GM21529 (cell line): Measurements from ENCODE around the gene GOLGA6D.
"Not testable (repeated sequence)": the region's sequence is repeated elsewhere in the genome, so short reads cannot be mapped to it uniquely, and the experiment has no call there.

Source experiments
- ATAC-seq: cut with Tn5 transposase; IDR thresholded peaks from one replicate; pipeline ENCODE4 v1.9.1; 2021; ENCODE audit not compliant: unreplicated experiment

The GOLGA6D gene

GRCh38 chr15:75284152-75284551 is 1.5 kb downstream of the GOLGA6D start:
- ATAC-seq = not testable (repeated sequence)

- ATAC-seq = not testable (repeated sequence)
Observed at GRCh38 chr15:75293660-75294059, 11.0 kb downstream of the GOLGA6D start.

DNA sequence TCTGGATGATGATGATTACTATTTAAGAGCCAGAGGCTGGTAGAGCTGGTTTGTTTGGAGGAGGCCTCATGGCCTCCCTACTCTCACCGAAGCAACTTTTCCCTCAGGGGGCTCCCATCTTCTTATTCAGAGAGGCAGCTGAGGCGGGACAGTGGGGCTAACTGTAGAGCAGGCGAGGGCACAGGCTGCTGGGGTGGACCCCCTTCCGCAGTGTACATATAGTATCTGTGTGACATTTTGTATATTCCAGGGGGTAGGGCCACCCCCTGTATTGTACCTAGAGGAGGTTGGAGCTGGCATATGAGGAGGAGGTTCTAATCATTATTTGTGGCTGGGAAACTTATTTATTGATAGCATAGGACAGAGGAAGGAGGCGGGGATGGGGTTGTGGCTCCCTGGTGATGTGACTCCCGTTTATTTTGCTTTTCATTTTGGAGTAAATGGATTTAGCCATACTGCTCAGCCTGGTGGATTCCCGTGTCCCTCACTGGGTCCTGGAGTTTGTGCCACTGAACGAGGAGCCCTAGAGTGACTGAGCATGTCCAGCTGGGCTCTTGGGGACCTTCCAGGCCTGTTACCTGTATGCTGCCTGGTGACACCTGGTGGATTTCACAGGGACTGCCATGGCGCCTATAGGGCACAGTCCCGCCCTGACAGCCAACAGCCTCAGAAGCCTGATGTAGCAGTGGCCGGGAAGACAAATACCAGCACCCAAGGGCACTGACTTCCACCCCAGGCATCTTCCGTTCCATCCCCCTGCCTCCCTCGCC is 16.1 kb downstream of the GOLGA6D start:
- ATAC-seq = peak; percentile 52

DNA sequence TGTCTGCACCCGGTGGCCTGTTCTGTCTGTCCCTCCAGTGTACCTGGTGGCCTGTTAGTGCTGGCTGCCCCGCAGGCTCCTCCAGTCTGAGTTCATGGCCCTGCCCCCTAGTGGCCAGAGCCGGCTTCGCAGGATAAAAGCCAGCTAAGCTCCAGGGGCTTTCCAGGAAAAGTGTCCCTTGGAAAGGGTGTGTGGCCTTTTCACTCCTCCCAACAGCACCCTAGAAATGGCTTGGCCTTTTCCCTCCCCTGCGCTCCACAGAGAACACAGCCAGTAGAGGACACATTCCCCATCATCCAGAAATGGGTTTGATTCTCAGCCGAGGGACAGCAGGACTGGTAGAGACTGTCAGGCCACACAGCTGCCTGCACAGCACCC is 16.7 kb downstream of the GOLGA6D start:
- ATAC-seq = peak; percentile 59

DNA sequence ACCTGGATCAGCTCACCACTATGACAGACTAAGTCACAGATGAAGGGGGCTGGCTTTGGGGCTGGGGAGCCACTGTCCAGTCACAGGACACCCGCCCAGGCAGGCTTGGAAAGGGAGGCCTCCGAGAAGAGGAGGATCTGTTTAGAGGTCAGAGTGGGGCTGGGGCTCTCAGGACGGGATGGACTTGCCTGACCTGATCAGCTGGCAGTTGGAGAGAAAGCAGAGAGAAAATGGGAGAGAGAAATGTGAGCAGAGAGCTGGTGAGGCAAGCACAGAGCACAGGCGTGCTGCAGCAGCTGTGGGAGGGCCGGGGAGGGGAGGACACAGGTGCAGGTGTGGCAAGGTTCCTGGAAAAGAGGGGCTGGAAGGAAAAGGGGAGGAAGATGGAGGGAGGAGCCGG is 17.4 kb downstream of the GOLGA6D start:
- ATAC-seq = not testable (repeated sequence)

- ATAC-seq = no peak
Observed at GRCh38 chr15:75302318-75302717, 19.7 kb downstream of the GOLGA6D start.

DNA sequence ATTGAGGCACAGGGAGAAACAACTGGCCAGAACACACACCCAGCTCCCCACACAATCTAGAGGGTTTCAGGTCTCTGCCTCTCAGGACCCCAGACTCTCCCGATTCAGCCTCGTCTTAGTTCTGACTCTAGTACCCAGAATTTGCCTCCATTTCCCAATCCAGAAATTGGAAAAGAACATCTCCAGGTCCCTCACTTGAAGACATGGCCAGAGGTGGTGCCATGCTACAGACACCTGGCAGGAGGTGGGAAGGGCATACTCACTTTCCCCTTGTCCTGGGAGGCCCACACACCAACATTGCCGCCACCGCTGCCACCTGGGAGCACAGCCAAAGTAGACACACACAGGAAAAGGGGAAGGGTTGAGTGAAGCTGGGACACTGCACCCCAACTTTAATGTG is 20.1 kb downstream of the GOLGA6D start:
- not testable (repeated sequence) for ATAC-seq

DNA sequence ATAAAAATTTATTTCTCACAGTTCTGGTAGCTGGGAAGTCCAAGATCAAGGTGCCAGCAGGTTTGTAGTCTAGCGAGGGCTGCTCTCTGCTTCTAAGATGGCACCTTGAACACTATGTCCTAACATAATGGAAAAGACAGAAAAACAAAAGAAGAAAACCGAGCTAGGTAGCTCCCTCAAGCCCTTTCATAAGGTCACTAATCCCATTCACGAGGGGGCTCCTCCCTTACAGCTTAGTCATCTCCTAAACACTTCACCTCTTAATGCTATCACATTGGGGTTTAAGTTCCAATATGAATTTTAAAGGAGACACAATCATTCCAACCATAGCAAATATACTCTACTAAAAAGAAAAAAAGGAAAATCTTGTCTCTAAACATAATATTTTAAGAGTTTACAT is 23.6 kb downstream of the GOLGA6D start:
- ATAC-seq = no peak

- ATAC-seq = no peak
Observed at GRCh38 chr15:75307778-75308390, 25.2 kb downstream of the GOLGA6D start.

DNA sequence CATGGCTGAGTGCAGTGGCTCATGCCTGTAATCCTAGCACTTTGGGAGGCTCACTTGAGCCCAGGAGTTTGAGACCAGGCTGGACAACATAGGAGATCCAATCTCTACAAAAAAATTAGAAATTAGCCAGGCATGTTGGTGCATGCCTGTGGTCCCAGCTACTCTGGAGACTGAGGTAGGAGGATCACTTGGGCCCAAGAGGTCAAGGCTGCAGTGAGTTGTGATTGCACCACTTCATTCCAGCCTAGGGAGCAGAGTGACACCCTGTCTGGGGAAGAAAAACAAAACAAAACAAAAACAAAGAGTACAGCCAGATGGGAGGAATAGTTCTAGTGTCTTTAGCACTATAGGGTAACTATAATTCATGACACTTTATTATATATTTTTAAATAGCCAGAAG is 27.1 kb downstream of the GOLGA6D start:
- ATAC-seq = no peak

GRCh38 chr15:75312548-75312947 is 29.9 kb downstream of the GOLGA6D start:
- ATAC-seq = not testable (repeated sequence)

DNA sequence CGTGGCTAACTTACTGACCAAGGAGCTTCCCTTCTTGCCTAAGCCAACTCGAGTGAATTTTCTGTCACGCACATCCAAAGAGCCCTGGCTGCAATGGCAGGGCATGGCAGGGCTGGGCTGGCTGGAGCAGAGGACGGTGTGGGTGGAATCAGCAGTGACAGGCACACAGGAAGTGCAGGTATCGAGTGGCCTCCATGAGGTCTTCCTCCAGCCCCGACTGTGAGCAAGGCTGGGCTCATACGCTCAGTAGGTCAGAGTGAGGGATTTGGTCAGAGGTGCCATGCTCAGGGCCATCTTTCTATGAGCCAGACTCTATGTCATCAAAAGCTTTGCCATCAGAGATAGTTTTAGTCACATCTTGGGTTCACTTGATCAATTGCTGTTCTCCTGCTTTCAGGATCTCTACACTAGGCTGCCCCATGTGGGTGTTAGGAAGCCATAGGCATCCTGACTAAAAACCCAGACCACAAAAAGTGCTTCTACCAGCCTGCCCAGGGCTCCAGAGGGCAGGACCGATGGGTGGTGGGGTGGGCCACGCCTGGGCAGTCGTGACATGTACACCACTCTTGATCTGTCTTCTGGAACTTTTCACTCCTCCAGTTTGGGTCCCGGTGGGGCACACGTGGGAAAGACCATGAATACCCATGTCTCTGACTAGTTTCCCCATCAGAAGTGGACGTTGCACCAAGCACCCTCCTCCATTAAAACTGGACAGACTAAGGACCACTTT is 30.6 kb downstream of the GOLGA6D start:
- ATAC-seq = no peak

- ATAC-seq = no peak
Observed at GRCh38 chr15:75314552-75315290, 32.1 kb downstream of the GOLGA6D start.

DNA sequence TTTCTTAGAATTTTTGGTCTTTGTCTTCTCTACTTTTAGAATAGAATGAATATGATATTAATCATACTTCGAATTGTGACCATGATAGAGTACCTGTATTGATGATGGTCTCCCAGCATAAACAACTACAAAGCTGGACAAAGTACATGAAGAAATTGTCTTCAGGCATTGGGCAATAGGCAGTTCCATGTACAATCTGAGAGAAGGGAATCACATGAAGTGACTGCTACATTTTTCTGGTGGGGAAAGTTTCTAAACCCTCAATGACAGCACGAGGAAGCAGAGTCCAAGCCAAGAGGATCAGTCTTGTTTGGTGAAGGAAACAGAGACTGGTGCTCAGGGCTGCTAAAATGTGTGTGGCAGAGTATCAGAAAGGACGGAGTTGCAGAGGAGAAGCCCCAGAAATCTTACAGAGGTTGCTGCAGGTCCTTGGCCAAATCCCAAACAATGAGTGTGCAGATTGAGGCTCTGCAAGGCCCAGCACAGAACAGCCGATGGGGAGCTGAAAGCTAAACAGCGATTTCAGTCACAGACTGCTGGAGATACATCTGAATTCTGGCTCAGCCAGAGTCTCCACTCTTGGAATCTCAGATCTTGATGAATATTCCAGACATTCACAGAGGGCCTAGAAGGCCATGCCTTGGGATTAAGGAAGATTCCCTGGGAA is 36.7 kb downstream of the GOLGA6D start:
- not testable (repeated sequence) for ATAC-seq

GRCh38 chr15:75321711-75322110 is 39.1 kb downstream of the GOLGA6D start:
- ATAC-seq = no peak

DNA sequence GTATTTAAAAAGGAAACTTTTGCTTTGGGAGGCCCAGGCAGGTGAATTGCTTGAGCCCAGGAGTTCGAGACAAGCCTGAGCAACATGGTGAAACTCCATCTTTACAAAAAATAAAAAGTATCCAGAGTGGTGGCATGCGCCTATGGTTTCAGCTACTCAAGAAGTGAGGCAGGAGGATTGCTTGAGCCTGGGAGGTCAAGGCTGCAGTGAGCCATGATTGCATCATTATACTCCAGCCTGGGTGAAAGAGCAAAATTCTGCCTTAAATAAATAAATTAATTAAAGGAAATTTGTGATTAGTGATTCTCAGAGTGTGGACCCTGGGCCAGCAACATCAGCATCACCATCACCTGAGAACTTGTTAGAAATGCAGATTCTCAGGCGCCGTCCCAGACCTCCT is 43.3 kb downstream of the GOLGA6D start:
- no peak for ATAC-seq

- ATAC-seq = no peak
Observed at GRCh38 chr15:75327005-75327404, 44.4 kb downstream of the GOLGA6D start.

DNA sequence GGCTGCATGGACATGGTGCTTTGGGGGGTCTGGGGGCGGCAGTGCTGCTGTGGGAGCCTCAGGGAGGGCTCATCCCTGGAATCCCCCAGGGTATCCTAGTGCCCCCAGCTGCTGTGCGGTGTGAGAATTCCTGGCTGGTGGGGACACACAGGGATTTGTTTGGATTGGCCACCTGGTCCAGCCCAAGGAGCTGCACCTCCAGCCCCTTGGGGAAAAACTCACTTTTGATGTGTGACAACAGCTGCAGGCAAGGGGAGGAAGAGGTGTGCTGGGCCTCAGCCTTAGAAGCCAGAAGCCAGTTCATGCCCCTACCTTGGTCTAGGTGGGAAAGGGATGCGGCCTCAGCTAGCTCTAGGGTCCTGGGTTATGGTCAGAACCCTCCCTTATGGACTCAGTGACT is 44.9 kb downstream of the GOLGA6D start:
- no peak for ATAC-seq

- ATAC-seq = no peak
Observed at GRCh38 chr15:75328493-75329314, 46.1 kb downstream of the GOLGA6D start.

GRCh38 chr15:75329571-75329970 is 46.9 kb downstream of the GOLGA6D start:
- ATAC-seq = no peak
